Ascending aorta (tissue), 2 donors: ENCODE data around the gene RNU2-63P. TPM values are rescaled to one million over a fixed set of nuclear protein-coding genes. Genes with fewer than 3 reads are reported as not detected.
"Not testable (repeated sequence)": the region's sequence is repeated elsewhere in the genome, so short reads cannot be mapped to it uniquely, and the experiment has no call there.

Experiments
- DNase-seq, 2 donors: peaks; one replicate each; pipeline ENCODE4 v3.0.0-alpha.2; 2019; ENCODE audit warnings: low spot score in 2 of 2
- H3K27ac ChIP-seq, 2 donors: fragments of 200-600 bp; sonication (generic); one replicate each; pipeline ENCODE4 v1.5.1; 2016 to 2017; ENCODE audit warnings: mild to moderate bottlenecking in 1 of 2
- H3K27me3 ChIP-seq: fragments of 200-600 bp; sonication (generic); one replicate; pipeline ENCODE4 v1.5.1; 2017
- H3K36me3 ChIP-seq, 2 donors: fragments of 200-600 bp; sonication (generic); one replicate each; pipeline ENCODE4 v1.5.1; 2016
- H3K4me1 ChIP-seq, 2 donors: fragments of 200-600 bp; sonication (generic); one replicate each; pipeline ENCODE4 v1.5.1; 2016 to 2017; ENCODE audit warnings: mild to moderate bottlenecking in 1 of 2
- H3K4me3 ChIP-seq, 2 donors: fragments of 200-600 bp; sonication (generic); one replicate each; pipeline ENCODE4 v1.5.1; 2016 to 2017; ENCODE audit warnings: mild to moderate bottlenecking in 1 of 2
- H3K9me3 ChIP-seq, 2 donors: fragments of 200-600 bp; sonication (generic); one replicate each; pipeline ENCODE4 v1.5.1; 2016
- CTCF ChIP-seq, 3 experiments: fragments of 200-600 bp in 2 of 3; fragments of 450-650 bp in 1 of 3; sonication (generic) in 2 of 3; IDR thresholded peaks; one replicate each; pipeline ENCODE4 v1.5.1; 2016 to 2019; ENCODE audit warnings: antibody characterized with exemption in 3 of 3, mild to moderate bottlenecking in 1 of 3, moderate library complexity in 1 of 3
- intact Hi-C: fragments of 100-400 bp; cut with DNase I; formaldehyde crosslinking; loops from one replicate; pipeline ENCODE4 v1.15.1; 2023
- total RNA-seq: library from RNA; depleted of rRNA; stranded (reverse); fragments of >200 nt; gene quantifications from one replicate; pipeline ENCODE4 v1.1.0, GENCODE V29; 2016

RNU2-63P gene
- total RNA-seq, 1 donor from 2014 or later = not detected

- no peak for TF ChIP-seq CTCF (IDR thresholded peaks at IDR 0.05)
- no peaks in the 10 kb centered on the region for H3K4me1 ChIP-seq
- H3K4me3 ChIP-seq = no peak overlapping the region
- no peaks in the 10 kb centered on the region for H3K27me3 ChIP-seq
- intact Hi-C loops = loop anchor here (10.0 kb wide), 1 partner anchor 162 kb away; no protein-coding TSS in a partner anchor
- H3K9me3 ChIP-seq = no peaks in the 10 kb centered on the region
- no peak overlapping the region for H3K27ac ChIP-seq
- H3K36me3 ChIP-seq = no peaks in the 10 kb centered on the region
- no peak for DNase-seq
These were observed 13.1 kb downstream of the RNU2-63P start for GRCh38 chr2:88003074-88003755.

- H3K4me1 ChIP-seq = no peaks in the 10 kb centered on the region
- no peaks in the 10 kb centered on the region for H3K36me3 ChIP-seq
- DNase-seq = no peak
- no peaks in the 10 kb centered on the region for H3K9me3 ChIP-seq
- no peaks in the 10 kb centered on the region for H3K27me3 ChIP-seq
- TF ChIP-seq CTCF (IDR thresholded peaks at IDR 0.05) = no peak
- no peak overlapping the region for H3K27ac ChIP-seq
- H3K4me3 ChIP-seq = no peak overlapping the region
- intact Hi-C loops = loop anchor here (10.0 kb wide), 1 partner anchor 162 kb away; no protein-coding TSS in a partner anchor
These were observed 14.0 kb downstream of the RNU2-63P start for GRCh38 chr2:88002359-88002707.

- not testable (repeated sequence) for H3K4me1 ChIP-seq, H3K27me3 ChIP-seq, DNase-seq, H3K36me3 ChIP-seq, H3K9me3 ChIP-seq, H3K27ac ChIP-seq, H3K4me3 ChIP-seq
- intact Hi-C loops = loop anchor here (10.0 kb wide), 1 partner anchor 164 kb away; no protein-coding TSS in a partner anchor
These were observed 15.9 kb downstream of the RNU2-63P start for GRCh38 chr2:88000474-88000873.

- Histone ChIP-seq H3K36me3 (no peaks in the 10 kb centered on the region), H3K27me3 (no peaks in the 10 kb centered on the region), H3K4me1 (no peaks in the 10 kb centered on the region), H3K4me3 (no peak overlapping the region), H3K9me3 (no peaks in the 10 kb centered on the region), H3K27ac (no peak overlapping the region)
- no peak for TF ChIP-seq CTCF (IDR thresholded peaks at IDR 0.05)
- DNase-seq = no peak
- intact Hi-C loops = no loop called here
These were observed 19.8 kb downstream of the RNU2-63P start for GRCh38 chr2:87996570-87996969.

- intact Hi-C loops = no loop called here
These were observed 20.6 kb downstream of the RNU2-63P start for GRCh38 chr2:87995756-87996155.

GRCh38 chr2:87994304-87994850 lies 22.0 kb downstream of the RNU2-63P start:
- DNase-seq, H3K9me3 ChIP-seq, H3K36me3 ChIP-seq, H3K4me3 ChIP-seq, intact Hi-C loops, H3K27ac ChIP-seq, H3K27me3 ChIP-seq, H3K4me1 ChIP-seq: not testable (repeated sequence)

More at GRCh38 chr2:87995756-87996155, 20.6 kb downstream of the RNU2-63P start:
- DNase-seq = no peak
- Histone ChIP-seq H3K4me3 (no peak overlapping the region), H3K27ac (no peak overlapping the region), H3K27me3 (no peaks in the 10 kb centered on the region), H3K9me3 (no peaks in the 10 kb centered on the region), H3K36me3 (no peaks in the 10 kb centered on the region), H3K4me1 (no peaks in the 10 kb centered on the region)
- TF ChIP-seq CTCF (IDR thresholded peaks at IDR 0.05) = no peak

GRCh38 chr2:87992569-87992968 lies 23.8 kb downstream of the RNU2-63P start:
- DNase-seq, intact Hi-C loops: not testable (repeated sequence)

GRCh38 chr2:87987473-87987872 lies 28.9 kb downstream of the RNU2-63P start:
- intact Hi-C loops, H3K36me3 ChIP-seq, H3K9me3 ChIP-seq, H3K27me3 ChIP-seq, H3K27ac ChIP-seq, H3K4me1 ChIP-seq, H3K4me3 ChIP-seq, DNase-seq: not testable (repeated sequence)

More at GRCh38 chr2:87992569-87992968, 23.8 kb downstream of the RNU2-63P start:
- not testable (repeated sequence) for H3K4me1 ChIP-seq, H3K27me3 ChIP-seq, H3K27ac ChIP-seq, H3K9me3 ChIP-seq, H3K36me3 ChIP-seq, H3K4me3 ChIP-seq

GRCh38 chr2:87985902-87986301 lies 30.4 kb downstream of the RNU2-63P start:
- H3K36me3 ChIP-seq, H3K27me3 ChIP-seq, H3K4me1 ChIP-seq, H3K9me3 ChIP-seq, H3K27ac ChIP-seq, intact Hi-C loops, H3K4me3 ChIP-seq, DNase-seq: not testable (repeated sequence)

- intact Hi-C loops, H3K27ac ChIP-seq, H3K4me1 ChIP-seq, H3K36me3 ChIP-seq, H3K4me3 ChIP-seq, DNase-seq, H3K27me3 ChIP-seq, H3K9me3 ChIP-seq: not testable (repeated sequence)
These were observed 35.2 kb downstream of the RNU2-63P start for GRCh38 chr2:87981182-87981581.
